Endothelial cell (in vitro differentiated cells): Measurements from ENCODE around the gene NR2F1-AS1. TPM values are rescaled to one million over a fixed set of nuclear protein-coding genes. Genes with fewer than 3 reads are reported as not detected.

ENCODE experiments used
- DNase-seq: peaks from one replicate; pipeline ENCODE4 v3.0.0; 2021; ENCODE audit warnings: low spot score
- H3K27ac Mint-ChIP-seq: one replicate; pipeline ENCODE4 v1.8.0; 2021; ENCODE audit warnings: mixed read lengths, inconsistent platforms; ENCODE audit not compliant: unreplicated experiment
- H3K27me3 Mint-ChIP-seq: one replicate; pipeline ENCODE4 v1.8.0; 2021; ENCODE audit warnings: mild to moderate bottlenecking, moderate library complexity, mixed read lengths, inconsistent platforms; ENCODE audit not compliant: unreplicated experiment
- H3K36me3 Mint-ChIP-seq: one replicate; pipeline ENCODE4 v1.8.0; 2021; ENCODE audit warnings: mild to moderate bottlenecking, low read depth, mixed read lengths, inconsistent platforms; ENCODE audit not compliant: unreplicated experiment
- H3K4me1 Mint-ChIP-seq: one replicate; pipeline ENCODE4 v1.8.0; 2021; ENCODE audit warnings: mild to moderate bottlenecking, mixed read lengths, inconsistent platforms; ENCODE audit not compliant: unreplicated experiment
- H3K4me3 Mint-ChIP-seq: one replicate; pipeline ENCODE4 v1.8.0; 2021; ENCODE audit warnings: mild to moderate bottlenecking, mixed read lengths, inconsistent platforms; ENCODE audit not compliant: unreplicated experiment
- H3K9me3 Mint-ChIP-seq: one replicate; pipeline ENCODE4 v1.8.0; 2021; ENCODE audit warnings: mixed read lengths, inconsistent platforms; ENCODE audit not compliant: unreplicated experiment
- CTCF ChIP-seq: fragments of 200-600 bp; sonication (generic); IDR thresholded peaks from one replicate; pipeline ENCODE4 v1.5.0; 2021; ENCODE audit warnings: antibody characterized with exemption; ENCODE audit not compliant: unreplicated experiment
- total RNA-seq: library from RNA; stranded (reverse); fragmentation: NEBNext Ultra II Directional; extraction: Animal tissue kit (Norgen Biotek cat#: 25700); gene quantifications from one replicate; pipeline ENCODE4 v1.2.1, GENCODE V29; 2021; ENCODE audit not compliant: unreplicated experiment

NR2F1-AS1 gene
- total RNA-seq, 1 donor from 2014 or later, result 6.4 TPM

DNA sequence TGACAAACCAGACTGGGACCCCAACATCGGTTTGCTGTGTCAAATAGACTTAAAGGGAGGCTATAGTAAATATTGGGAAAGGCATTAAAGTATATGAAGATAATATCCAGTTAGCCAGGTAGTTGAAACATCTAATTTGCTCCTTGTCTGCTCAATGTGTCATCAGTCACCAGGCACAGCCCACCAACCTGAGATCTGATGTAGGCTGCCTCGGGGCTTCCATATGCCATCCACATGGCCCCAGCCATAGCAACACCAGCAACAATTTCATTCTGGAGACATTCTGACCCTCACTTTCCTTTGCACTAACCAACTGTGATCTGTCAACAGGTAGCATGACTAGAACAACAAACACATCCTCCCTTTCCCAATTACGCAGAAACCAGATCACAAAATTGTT lies 196.0 kb downstream of the NR2F1-AS1 start:
- DNase-seq, result no peak
- Mint-ChIP-seq H3K36me3 (no peaks in the 10 kb centered on the region), H3K27ac (no peak overlapping the region), H3K27me3 (no peaks in the 10 kb centered on the region), H3K4me1 (peaks cover 4% of the 10 kb centered on the region), H3K9me3 (no peaks in the 10 kb centered on the region), H3K4me3 (no peak overlapping the region)
- TF ChIP-seq CTCF, result no peak

- no peak for DNase-seq
- no peak for TF ChIP-seq CTCF
- Mint-ChIP-seq H3K27me3 (no peaks in the 10 kb centered on the region), H3K4me3 (no peak overlapping the region), H3K36me3 (no peaks in the 10 kb centered on the region), H3K9me3 (no peaks in the 10 kb centered on the region), H3K4me1 (peaks cover 4% of the 10 kb centered on the region), H3K27ac (no peak overlapping the region)
Measured at GRCh38 chr5:93384026-93384425, 197.0 kb downstream of the NR2F1-AS1 start.

GRCh38 chr5:93382188-93382825 lies 198.7 kb downstream of the NR2F1-AS1 start:
- no peak overlapping the region for H3K4me3 Mint-ChIP-seq
- H3K9me3 Mint-ChIP-seq, result no peaks in the 10 kb centered on the region
- no peaks in the 10 kb centered on the region for H3K27me3 Mint-ChIP-seq
- no peaks in the 10 kb centered on the region for H3K36me3 Mint-ChIP-seq
- no peak for DNase-seq
- H3K4me1 Mint-ChIP-seq, result peaks cover 4% of the 10 kb centered on the region
- H3K27ac Mint-ChIP-seq, result no peak overlapping the region
- TF ChIP-seq CTCF, result no peak

DNA sequence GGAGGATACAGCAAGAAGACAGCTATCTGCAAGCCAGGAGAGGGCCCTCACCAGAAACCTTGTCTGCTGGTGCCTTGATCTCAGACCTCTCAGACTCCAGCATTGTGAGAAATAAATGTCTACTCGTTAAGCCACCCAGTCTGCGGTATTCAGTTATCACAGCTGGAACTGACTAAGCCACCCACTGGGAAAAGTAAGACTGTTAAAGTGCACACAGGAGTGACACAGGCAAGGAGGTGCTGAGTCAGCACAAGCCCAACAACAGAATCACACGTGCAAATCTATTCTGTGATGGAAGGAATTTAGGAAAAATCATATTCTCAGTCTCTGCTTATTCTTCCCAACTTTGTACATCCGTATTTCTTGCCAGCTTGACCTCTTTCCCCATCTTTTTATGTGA lies 200.0 kb downstream of the NR2F1-AS1 start:
- Mint-ChIP-seq H3K9me3 (no peaks in the 10 kb centered on the region), H3K36me3 (no peaks in the 10 kb centered on the region), H3K27ac (no peak overlapping the region), H3K4me1 (peaks cover 4% of the 10 kb centered on the region), H3K27me3 (no peaks in the 10 kb centered on the region), H3K4me3 (no peak overlapping the region)
- no peak for DNase-seq
- TF ChIP-seq CTCF, result no peak

GRCh38 chr5:93378073-93378472 lies 202.9 kb downstream of the NR2F1-AS1 start:
- Mint-ChIP-seq H3K4me1 (peaks cover 4% of the 10 kb centered on the region), H3K27ac (no peak overlapping the region), H3K9me3 (no peaks in the 10 kb centered on the region), H3K36me3 (peaks cover 3% of the 10 kb centered on the region), H3K4me3 (no peak overlapping the region), H3K27me3 (peaks cover 2% of the 10 kb centered on the region)
- TF ChIP-seq CTCF, result no peak
- DNase-seq, result no peak
